ENCODE results near the gene AGGF1.
A peak's percentile ranks its signal among the peaks of the same experiment; 100 is the strongest.
"Not testable (repeated sequence)": the region's sequence is repeated elsewhere in the genome, so short reads cannot be mapped to it uniquely, and the experiment has no call there.

AGGF1 gene

DNA sequence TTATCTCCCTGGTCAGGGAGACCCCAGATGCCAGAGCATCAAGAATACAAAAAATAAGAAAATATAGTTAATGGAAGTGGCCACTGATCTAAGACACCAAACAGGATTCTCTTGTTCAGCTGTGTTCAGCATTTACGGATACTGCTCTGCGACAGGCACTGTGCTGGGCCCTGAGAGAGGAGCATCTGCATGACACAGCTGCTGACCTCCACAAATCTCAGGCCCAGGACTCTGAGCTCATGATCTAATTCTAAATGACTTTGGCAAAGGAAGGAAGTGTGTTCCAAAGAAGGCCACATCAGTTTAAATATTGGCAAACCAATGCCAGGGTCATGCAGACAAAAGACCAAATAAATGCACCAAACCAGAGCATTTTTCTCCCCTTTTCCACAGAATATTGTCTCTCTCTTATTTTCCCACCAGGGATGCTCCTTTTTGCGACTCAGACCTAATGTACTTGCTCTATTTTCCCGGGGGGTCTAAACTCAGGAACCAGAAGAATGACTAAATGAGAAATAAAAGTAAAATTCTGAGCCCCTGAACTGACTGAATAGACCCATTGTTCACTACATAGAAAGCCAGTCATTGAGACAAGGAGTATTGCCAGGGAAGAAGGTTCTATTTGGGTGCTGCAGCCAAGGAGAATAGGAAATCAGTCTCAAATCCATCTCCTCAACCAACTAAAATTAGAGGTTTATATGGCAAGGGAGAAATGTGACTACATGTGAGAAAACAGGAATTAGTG, 1.4 kb upstream of the AGGF1 start:
- no peak for DNase-seq

DNA sequence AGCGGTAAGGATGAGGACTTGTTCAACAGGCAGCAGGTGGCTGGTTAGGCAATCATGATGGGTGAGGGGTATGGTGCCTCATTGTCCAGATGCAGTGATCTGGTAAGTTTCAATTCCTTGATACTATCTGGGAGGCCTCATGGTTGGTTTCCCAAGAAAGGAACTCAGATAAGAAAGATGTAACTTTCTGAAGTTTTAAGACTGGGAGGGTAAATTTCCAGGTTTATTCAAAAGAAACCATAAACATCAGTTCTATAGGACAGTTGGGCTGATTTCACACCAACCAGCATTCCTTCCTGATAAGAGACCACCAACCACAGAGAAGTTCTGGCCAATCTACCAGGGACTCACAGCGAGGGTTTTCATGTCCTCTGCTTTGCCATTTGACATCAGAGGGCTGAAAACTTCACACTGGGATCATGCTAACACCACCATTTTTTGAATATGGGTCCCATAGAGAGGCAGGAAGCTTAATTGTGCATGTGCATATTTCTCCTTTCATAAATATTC, 773 bp upstream of the AGGF1 start:
- DNase-seq, result no peak

DNA sequence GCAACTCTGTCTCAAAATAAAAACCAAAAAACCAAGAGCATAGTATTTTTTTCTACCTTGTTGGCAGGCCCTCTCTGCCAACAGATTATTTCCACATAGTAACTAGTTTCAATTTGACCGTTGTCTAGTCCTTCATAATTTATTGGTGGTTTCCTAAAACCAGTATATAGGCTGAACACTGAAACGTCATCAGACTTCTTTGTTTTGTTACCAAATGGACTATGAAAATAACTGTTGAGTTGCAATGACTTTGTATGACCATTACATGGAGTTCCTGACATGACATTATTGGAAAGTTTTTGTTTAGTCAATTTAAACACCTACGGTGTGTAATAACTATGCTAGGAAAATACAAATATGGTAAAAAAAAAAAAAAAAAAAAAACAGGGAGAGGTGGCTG, 1.7 kb downstream of the AGGF1 start:
- no peak for DNase-seq

DNA sequence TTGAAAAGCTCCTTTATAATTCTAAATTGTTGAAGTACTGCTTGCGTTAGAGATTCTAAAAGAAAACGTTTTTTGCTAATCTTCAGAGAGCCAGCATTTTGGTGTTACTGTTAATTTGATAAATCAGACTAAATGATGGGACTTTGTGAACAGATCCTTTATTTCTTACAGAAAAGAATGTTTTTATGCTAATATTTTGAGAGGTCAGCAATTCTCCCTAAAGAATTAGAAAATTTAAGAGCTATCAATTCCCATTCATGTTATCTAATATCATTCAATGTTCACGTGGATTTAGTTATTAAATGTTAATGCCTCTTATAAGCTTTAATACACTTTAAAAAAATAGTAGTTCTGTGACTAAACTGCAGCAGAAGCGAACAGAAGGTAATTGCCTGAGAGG, 2.4 kb downstream of the AGGF1 start:
- no peak for DNase-seq

DNA sequence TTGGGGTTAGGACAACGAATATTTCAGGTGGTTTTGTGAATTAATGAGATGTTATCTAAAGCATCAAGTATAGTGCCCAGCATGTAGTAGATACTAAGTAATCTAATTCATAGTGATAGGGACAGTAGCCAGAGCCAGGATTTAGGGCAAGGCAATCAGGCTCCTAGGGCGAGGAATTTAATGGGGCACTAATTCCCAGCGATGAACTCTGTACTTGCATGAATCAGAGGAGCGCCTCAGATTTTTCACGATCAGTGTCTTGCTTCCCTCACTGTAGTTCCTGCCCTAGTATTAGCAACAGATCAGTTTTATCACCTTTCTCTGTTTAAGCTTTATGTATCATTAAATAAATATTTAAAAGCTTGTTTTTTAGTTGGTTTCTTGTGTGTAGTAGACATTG, 3.1 kb downstream of the AGGF1 start:
- DNase-seq, result no peak

DNA sequence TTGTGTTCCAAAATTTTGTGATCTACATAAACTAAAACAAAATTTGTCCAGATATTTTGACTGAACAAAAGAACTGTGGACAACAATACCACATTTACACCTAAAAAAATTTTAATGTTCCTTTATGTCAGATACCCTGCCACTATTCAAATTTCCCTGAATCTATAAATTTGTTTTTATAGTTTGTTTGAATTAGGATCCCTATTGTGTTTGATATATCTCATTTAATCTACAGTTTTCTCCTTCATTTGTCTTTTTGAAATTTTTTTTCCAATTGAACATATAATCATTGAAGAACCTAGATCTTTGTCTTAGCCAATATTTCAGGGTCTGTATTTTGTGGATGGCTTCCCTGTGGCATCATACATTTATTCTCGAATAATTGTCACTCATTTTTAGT, 5.7 kb downstream of the AGGF1 start:
- no peak for DNase-seq

DNA sequence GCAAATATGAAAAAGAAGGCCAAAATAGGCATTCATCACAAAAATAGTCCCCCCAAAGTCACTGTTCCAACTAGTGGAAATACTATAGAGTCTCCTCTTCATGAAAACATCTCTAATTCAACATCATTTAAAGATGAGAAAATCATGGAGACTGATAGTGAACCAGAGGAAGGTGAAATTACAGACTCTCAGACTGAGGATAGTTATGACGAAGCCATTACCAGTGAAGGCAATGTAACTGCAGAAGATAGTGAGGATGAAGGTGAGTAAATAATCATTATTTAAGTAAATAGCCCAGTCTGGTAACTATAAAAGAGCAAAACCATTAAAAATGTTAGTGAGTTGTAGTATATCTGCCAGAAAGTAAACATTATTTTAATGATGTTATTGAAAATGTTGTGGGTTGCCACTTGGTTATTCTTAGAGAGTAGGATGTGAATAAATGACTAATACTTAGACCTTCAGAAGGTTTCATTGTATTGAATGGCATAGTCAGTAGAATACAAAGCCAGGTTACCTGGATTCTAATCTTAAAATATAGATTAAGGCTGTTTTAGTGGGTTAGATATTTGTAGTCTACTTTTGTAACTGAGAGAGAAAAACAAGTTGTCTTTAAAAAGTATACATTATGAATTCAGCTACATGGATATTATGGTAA, 16.3 kb downstream of the AGGF1 start:
- DNase-seq, result no peak

DNA sequence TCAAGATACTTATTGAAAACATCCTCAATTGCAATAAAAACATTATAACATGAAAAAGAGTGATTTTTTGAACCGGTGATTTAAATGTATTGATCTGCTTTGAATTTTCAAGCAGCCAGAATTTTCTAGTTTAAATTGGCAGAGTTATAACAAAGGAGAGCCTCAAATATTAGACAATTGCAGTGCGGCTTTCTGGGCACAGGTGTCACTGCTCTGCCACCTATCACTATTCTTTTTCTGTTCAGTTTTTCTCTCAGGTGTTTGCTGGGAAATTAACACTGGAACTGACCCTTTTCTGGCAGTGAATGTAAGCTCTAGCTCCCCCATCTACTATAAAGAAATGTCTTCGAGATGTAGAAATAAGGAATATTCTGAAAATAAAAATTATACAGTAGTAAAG, 33.8 kb downstream of the AGGF1 start:
- DNase-seq, result no peak

DNA sequence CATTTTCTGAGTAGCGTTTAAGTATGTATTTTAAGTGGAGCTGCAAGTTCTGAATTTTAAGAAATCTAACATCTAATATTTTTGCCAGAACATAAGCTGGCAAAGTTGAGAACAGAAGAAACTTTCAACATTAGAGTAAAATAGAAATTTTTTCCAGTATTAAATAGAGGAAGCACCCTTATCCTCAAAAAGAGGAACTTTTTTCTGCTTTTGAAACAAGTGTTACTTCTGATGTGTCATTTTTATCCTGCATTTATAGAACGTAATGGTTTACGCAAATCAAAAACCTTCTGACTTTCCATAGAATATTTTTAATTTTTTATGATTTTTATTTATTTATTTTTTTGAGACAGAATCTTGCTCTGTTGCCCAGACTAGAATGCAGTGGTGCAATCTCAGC, 35.1 kb downstream of the AGGF1 start:
- no peak for DNase-seq

DNA sequence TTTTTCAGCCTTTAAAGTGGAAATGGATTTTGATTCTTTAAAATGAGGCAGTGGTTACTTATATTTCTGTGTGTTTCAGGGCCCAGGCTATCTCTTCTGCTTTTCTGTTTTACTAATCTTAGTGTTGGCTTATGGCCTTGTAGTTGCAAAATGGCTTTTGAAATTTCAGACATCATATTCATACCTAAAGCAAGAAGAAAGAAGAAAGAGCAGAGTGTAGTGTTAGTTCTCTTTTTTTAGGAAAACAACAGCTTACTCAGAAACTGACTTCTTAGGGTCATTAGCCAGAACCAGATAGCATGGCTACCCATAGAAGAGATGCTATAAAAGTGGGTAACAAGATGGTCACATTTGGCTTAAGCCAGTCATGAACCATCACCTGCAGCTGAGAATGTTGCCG, 36.0 kb downstream of the AGGF1 start:
- no peak for DNase-seq

DNA sequence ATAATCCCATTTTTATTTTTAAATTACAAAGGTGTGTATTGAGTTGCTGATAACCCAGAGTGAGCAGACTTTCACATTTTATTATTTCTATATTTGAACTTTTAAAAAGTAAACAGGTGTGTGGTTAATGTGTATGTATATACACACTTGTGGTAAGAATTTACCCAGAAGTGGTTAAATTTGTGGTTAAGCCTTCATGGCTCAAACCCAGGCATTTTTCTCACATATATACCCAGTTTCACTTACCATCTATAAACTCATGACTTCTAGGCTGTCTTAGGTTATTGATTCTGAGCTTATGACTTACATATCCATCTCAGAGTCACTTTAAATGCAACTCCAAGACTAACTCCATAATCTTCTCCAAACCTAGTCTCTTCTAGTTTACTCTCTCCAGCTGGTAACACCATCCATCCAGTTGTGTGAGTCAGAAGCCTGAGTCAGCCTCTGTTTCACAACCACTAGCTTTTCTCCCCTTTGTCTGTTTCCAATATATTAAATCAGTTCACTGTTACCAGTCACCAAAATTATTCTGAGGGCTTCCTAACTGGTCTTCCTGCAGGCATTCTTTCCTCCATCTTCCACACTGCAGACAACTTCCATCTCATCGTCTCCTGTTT, 36.7 kb downstream of the AGGF1 start:
- DNase-seq, result no peak

DNA sequence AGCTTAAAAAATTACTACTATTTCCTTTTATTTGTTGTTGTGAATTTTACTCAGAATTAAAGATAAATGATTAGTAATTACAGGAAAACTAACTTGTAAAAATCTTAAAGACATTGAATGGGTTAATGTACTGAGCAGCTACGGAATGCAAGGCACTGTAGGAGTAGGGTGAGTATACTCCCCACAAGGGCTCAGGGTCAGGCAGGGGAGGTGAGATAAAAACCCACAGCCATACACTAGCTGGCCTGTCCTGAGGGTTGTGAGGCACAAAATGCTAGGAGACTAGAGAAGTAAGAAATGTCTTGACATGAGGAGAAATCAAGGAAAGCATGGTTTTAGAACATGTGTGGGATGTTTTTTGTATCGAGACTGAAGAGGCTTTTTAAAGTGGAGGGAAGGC, 43.5 kb downstream of the AGGF1 start:
- DNase-seq, result no peak

DNA sequence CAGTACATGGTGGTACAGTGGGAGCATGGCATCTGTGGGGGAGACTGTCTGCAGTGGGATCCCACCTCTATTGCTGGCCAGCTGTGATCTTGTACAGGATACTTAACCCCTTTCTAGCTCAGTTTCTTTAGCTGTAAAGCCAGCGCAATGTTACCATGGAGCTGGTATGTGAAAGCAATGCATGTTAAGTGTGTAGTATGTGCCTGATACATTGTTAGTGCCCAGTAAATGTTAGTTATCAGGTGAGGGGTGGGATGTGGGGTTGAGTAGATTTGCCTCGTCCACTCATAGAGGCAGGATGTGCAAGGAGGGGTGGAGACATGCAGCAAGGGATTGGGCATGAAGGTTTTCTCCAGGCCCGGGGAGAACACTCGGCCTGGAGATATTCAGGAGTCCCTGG, 44.5 kb downstream of the AGGF1 start:
- no peak for DNase-seq

DNA sequence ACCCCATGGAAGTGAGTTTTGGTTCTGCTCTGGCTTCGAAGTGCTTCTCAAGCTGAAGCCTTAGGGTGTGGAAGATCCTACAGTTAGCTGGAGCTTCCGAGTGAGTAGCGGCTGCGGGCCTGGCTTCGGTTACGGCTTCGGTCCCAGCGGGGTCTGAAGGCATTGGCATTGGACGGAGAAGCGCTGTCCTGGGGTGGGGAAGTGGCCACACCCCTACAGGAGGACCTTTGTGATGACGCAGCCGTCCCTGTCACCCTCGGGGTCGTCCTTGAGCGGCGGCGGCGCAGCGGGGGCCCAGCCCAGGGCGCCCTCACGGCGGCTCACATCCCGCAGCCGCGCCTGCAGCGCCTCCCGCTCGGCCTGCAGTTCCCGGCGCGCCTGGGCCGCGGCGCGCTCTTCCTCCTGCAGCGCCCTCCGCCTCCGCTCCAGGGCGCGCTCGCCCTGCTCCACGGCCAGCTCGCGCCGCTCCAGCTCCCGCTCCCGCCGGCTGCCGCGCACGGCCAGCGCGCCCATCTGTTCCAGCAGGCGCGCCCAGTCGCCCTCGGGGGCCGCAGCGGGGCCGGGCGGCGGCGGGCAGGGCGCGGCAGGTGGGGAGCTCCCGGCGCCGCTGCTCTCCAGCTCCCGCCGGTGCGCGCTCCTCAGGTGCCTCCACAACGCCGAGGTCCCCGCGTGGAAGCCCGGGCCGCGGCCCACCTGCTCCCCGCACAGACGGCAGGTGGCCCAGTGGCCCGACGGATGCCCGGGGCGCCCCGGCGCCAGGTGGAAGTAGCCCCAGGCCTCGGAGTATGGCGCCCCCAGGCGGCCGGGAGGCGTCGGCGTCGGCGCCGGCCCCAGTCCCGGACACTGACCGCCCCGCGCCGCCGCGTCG, 47.0 kb downstream of the AGGF1 start:
- DNase-seq, result peak; percentile 58

DNA sequence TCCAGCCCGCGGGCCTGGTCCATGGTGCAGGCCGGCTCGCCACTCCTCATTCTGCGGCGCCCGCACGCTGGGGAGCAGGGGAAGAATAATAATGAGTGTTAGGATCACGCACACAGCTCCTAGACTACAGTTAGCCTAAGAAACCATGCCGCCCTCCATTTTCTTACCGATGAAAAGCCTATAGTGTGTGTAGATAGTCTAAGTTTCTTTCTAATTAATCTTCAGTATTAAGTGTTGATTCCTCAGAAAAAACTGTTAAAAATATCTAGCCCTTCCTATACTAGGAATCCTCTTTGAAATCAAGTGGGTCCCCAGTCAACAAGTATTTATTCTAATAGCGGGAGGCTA, 47.6 kb downstream of the AGGF1 start:
- no peak for DNase-seq

DNA sequence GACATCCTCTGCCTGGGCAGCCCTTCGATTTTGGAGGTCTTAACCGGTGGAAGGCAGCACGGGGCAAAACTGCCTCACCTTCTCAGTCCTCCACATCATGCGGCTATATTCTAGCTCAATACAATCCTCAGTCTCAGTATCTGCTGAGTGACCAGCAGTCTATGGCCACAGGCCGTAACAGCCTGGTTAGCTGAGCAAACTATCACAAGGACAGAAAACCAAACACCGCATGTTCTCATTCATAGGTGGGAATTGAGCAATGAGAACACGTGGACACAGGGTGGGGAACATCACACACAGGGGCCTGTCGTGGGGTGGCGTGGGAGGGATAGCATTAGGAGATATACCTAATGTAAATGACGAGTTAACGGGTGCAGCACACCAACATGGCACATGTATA, 50.3 kb downstream of the AGGF1 start:
- DNase-seq, result not testable (repeated sequence)

DNA sequence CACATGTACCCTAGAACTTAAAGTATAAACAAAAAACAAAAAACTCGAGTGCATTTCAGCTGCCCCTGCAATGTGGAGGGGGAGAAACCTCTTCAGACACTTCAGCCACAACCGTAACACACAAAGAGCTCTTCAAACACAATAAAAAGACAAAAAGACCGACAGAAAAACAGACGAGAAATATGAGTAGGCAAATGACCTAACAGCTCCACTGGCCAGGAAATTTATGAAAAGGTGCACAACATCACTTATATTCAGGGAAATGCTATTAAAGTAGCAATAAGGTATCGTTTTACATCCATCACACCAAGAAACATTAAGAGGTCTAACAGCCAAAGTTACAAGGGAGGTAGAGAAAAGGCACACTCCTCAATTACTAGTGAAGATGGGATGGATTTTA, 50.7 kb downstream of the AGGF1 start:
- DNase-seq, result no peak

DNA sequence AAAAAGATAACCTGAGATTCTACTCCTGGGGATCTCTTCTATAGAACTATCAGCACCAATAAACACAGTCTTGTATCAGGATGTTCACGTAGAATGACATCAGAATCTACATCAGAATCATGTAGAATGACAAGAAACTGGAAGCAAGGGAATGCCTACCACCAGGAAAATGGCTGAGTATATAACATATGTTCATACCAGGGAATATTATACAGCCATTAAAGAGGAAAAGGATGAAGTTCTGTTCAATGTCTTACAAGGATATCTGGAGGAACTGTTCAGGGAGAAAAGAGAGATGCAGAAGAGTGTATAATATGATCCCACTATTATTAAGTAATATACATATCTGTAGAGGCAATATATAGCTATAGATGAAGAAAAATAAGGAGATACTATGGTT, 52.1 kb downstream of the AGGF1 start:
- DNase-seq, result no peak

DNA sequence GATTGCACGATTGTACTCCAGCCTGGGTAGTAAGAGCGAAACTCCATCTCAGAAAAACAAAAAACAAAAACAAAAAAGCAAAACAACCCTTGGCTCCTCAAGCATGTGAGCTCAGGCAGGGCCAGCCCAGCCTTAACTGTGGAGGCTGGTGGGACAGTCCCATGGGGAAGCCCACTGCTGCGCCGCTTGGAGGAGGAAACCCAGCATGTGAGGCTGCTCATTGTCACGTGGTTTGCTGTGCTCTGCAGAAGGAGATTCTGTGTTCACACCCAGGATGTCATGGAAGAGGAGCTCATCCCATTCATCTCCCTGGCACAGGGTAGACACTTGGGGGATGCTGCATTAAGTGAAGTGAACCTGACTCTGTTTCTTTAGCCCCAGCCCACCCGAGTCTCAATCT, 52.9 kb downstream of the AGGF1 start:
- DNase-seq, result no peak

DNA sequence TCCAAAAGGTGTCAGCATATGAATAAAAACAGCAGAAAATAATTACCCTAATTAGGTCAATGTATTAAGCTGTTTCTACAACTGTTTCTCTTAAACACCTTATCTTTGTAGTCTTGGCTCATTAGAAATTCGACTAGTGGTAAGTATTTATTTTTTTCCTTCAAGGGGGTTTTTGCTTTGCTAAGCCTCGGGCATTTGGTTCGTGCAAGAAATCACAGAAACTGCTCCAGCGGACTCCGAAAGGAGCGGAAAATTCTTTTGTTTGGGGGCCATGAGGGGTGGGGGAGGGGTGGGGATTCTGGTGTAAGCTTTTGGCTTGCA, 56.1 kb downstream of the AGGF1 start:
- no peak for DNase-seq

DNA sequence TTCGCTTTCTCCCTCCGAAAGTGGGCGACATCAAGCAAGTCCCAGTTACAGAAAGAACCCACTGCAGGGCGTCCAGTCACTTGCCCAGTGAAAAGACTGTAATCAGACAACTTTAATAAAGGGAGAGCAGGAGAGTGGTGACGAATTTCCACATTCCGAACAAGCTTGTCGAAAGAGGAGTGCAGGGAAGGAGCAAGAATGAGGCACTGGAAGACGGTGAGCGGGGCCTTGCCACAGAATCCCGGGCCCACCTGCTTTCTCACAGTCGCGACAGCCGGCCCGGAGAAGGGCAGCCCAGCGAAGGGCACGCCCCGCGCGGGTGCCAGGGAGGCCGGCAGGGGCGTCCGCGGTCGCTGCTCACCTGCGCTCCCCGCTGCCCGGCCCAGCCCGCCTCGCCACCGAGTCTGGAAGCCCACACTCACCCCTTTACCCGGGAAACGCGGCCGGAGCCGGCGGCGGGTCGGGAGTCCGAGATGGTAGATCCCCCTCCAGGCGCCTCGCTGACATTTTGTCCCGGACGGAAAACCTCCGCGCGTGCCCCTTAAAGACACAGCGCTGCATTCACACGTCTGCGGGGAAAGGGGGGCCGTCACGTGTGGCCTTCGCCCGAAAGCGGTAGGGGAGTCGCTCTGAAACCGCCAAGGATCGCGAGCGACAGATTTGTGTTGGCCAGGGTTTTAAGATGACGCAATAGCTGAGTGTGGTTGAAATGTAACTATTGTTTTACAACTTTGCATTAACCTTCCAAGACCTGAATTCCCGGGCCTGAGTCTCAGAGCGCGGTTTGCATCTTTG, 56.7 kb downstream of the AGGF1 start, which contains the start of gene ZBED3:
TSS of gene ZBED3 (minus strand) at position 597 of the 795 bp plus-strand sequence. CDS start 9,407 bp downstream, outside the sequence.
- DNase-seq, result peak; percentile 61

DNA sequence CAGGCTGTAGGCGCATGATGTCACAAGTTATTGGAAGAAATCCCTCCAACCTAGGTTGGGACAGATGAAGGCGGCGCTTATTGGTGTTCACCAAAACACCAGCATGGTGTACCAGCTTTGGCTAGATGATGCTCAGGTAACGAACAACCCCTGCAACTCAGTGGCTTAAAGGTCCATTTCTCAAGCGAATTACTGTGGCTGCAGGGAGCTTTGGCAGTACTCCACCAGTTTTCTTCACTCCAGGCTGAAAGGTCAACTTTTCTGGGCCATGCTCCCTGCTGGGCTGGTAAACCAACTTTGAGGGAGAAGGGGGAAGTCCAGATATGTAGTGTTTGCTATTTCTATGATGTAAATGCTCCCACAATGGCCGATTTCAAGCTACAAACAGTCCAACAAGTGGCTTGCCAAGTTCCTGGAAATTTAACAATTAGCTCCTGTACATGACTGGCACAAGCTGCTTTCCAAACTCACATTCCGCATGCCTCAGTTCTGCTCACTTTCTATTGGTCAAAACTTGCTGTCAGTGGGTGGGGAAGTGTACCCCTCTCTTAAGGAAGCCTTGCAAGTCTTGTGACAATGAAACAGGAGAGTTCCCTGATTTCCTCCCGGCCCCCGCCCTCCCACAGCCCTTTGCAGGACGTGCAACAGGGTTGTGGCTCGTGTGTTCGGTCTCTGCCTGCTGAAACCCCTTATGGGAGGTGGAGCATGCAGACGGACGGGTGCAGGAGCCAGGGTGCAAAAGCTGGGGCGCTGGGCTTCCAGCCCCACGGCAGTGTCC, 57.5 kb downstream of the AGGF1 start:
- DNase-seq, result no peak
